Astrocyte (in vitro differentiated cells and primary cell): Measurements from ENCODE around the gene DPYSL3. TPM values are rescaled to one million over a fixed set of nuclear protein-coding genes. Genes with fewer than 3 reads are reported as not detected.
A peak's percentile ranks its signal among the peaks of the same experiment; 100 is the strongest.

Experiments
- DNase-seq: peaks from one replicate; pipeline ENCODE4 v3.0.0-alpha.2; 2010; ENCODE audit warnings: low read depth
- FAIRE-seq: peaks from 2 replicates; lab custom pipeline; 2011; peaks lifted over from hg19 to GRCh38; lab: Jason Lieb, UNC
- H2AFZ ChIP-seq: 2 replicates; pipeline ENCODE4 v1.6.0; 2012; ENCODE audit warnings: low read depth, low read length, inconsistent platforms
- H3K27ac ChIP-seq: 2 replicates; pipeline ENCODE4 v1.5.1; 2011; ENCODE audit warnings: low read depth, low read length, inconsistent platforms
- H3K27me3 ChIP-seq: 2 replicates; pipeline ENCODE4 v1.6.0; 2011; ENCODE audit warnings: low read length, inconsistent platforms; ENCODE audit not compliant: insufficient read depth
- H3K36me3 ChIP-seq: 2 replicates; pipeline ENCODE4 v1.5.1; 2011; ENCODE audit warnings: low read length, inconsistent platforms; ENCODE audit not compliant: insufficient read depth
- H3K4me1 ChIP-seq: 2 replicates; pipeline ENCODE4 v1.5.1; 2011; ENCODE audit warnings: low read length, inconsistent platforms; ENCODE audit not compliant: insufficient read depth
- H3K4me2 ChIP-seq: 2 replicates; pipeline ENCODE4 v1.6.0; 2012; ENCODE audit warnings: low read length, inconsistent platforms
- H3K4me3 ChIP-seq: 2 replicates; pipeline ENCODE4 v1.5.1; 2011; ENCODE audit warnings: low read depth, mild to moderate bottlenecking, low read length, inconsistent platforms; ENCODE audit not compliant: insufficient read depth
- H3K79me2 ChIP-seq: 2 replicates; pipeline ENCODE4 v1.6.0; 2012; ENCODE audit warnings: mild to moderate bottlenecking, low read length, inconsistent platforms; ENCODE audit not compliant: insufficient read depth
- H3K9ac ChIP-seq: 2 replicates; pipeline ENCODE4 v1.6.0; 2012; ENCODE audit warnings: mild to moderate bottlenecking, low read length, inconsistent platforms
- H3K9me3 ChIP-seq: 2 replicates; pipeline ENCODE4 v1.5.1; 2012; ENCODE audit warnings: low read depth, mild to moderate bottlenecking, low read length, inconsistent platforms; ENCODE audit not compliant: insufficient read depth
- H4K20me1 ChIP-seq: 2 replicates; pipeline ENCODE4 v1.6.0; 2012; ENCODE audit warnings: low read length, inconsistent platforms; ENCODE audit not compliant: insufficient read depth
- H3K27ac Mint-ChIP-seq: one replicate; pipeline ENCODE4 v1.8.0; 2021; ENCODE audit warnings: mild to moderate bottlenecking, mixed read lengths; ENCODE audit not compliant: unreplicated experiment
- H3K27me3 Mint-ChIP-seq: one replicate; pipeline ENCODE4 v1.8.0; 2021; ENCODE audit warnings: low read depth, mixed read lengths; ENCODE audit not compliant: unreplicated experiment
- H3K36me3 Mint-ChIP-seq: one replicate; pipeline ENCODE4 v1.8.0; 2021; ENCODE audit warnings: low read depth, mixed read lengths; ENCODE audit not compliant: unreplicated experiment
- H3K4me1 Mint-ChIP-seq: one replicate; pipeline ENCODE4 v1.8.0; 2021; ENCODE audit warnings: low read depth, mixed read lengths; ENCODE audit not compliant: unreplicated experiment
- H3K4me3 Mint-ChIP-seq: one replicate; pipeline ENCODE4 v1.8.0; 2021; ENCODE audit warnings: mild to moderate bottlenecking, moderate library complexity, mixed read lengths; ENCODE audit not compliant: unreplicated experiment
- H3K9me3 Mint-ChIP-seq: one replicate; pipeline ENCODE4 v1.8.0; 2021; ENCODE audit warnings: mild to moderate bottlenecking, mixed read lengths; ENCODE audit not compliant: unreplicated experiment
- EZH2 ChIP-seq: IDR thresholded peaks from 2 replicates; pipeline ENCODE4 v1.6.1; 2012; ENCODE audit warnings: mild to moderate bottlenecking, low read length, inconsistent platforms; ENCODE audit not compliant: insufficient read depth
- total RNA-seq: library from RNA; stranded (reverse); gene quantifications from 2 replicates; pipeline ENCODE4 v1.2.1, GENCODE V29; 2021
- TF ChIP-seq, protein P1 (sequence below): IDR thresholded peaks from 2 replicates; pipeline ENCODE4 v1.5.1; 2011; ENCODE audit warnings: low read depth, mild to moderate bottlenecking, inconsistent platforms, low read length, moderate library complexity; ENCODE audit not compliant: insufficient read depth

The DPYSL3 gene
- total RNA-seq, 1 donor from 2014 or later, result 197 TPM

DNA sequence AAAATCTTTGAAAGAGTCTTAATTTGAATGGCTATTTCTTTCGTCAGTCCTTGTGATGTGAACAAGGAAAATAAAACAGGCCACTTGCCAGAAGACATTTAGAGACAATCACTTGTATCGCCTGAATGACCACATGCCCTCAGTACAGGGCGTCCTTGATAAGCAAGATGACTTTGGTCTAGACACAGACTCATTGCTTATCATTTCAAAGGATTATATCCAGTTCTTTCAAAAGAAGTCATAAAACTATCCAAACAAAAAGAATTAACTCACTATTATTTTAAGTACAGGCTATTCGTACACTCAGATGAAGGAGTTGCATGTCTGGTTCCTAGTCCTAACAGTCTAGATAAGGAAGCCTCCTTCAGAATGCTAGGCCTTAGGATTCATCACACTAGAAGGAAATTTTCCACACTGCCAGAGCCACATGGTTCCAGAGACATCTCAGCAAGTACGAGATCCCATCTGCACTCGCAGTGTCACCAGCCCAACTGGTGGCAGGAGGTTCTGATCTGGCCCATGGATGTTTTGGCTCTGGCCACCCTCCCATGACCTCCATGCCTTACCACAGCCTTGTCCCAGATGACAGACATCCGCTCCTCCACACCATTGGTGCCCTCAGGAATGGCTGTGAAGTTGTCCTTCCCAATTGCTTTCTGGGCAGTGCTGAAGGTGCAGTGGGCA lies 109.6 kb downstream of the DPYSL3 start:
- H3K27ac ChIP-seq, result peak overlapping the region; percentile 50
- no peak overlapping the region for H3K27ac Mint-ChIP-seq
- H3K4me3 Mint-ChIP-seq, result no peak overlapping the region
- H3K9me3 ChIP-seq, result no peaks in the 10 kb centered on the region
- H3K79me2 ChIP-seq, result no peaks in the 10 kb centered on the region
- DNase-seq, result no peak
- no peak overlapping the region for H3K4me2 ChIP-seq
- peaks cover 25% of the 10 kb centered on the region for H3K4me1 ChIP-seq
- H3K36me3 Mint-ChIP-seq, result peaks cover 29% of the 10 kb centered on the region
- H3K27me3 ChIP-seq, result no peaks in the 10 kb centered on the region
- H3K27me3 Mint-ChIP-seq, result no peaks in the 10 kb centered on the region
- no peaks in the 10 kb centered on the region for H3K9me3 Mint-ChIP-seq
- H3K9ac ChIP-seq, result no peak overlapping the region
- peaks cover 35% of the 10 kb centered on the region for H3K4me1 Mint-ChIP-seq
- peaks cover 5% of the 10 kb centered on the region for H4K20me1 ChIP-seq
- peaks cover 54% of the 10 kb centered on the region for H3K36me3 ChIP-seq
- no peak for TF ChIP-seq EZH2
- TF ChIP-seq, protein P1, sequence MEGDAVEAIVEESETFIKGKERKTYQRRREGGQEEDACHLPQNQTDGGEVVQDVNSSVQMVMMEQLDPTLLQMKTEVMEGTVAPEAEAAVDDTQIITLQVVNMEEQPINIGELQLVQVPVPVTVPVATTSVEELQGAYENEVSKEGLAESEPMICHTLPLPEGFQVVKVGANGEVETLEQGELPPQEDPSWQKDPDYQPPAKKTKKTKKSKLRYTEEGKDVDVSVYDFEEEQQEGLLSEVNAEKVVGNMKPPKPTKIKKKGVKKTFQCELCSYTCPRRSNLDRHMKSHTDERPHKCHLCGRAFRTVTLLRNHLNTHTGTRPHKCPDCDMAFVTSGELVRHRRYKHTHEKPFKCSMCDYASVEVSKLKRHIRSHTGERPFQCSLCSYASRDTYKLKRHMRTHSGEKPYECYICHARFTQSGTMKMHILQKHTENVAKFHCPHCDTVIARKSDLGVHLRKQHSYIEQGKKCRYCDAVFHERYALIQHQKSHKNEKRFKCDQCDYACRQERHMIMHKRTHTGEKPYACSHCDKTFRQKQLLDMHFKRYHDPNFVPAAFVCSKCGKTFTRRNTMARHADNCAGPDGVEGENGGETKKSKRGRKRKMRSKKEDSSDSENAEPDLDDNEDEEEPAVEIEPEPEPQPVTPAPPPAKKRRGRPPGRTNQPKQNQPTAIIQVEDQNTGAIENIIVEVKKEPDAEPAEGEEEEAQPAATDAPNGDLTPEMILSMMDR, result no peak
- H3K4me3 ChIP-seq, result no peak overlapping the region
- no peak for FAIRE-seq
- H2AFZ ChIP-seq, result no peak overlapping the region

DNA sequence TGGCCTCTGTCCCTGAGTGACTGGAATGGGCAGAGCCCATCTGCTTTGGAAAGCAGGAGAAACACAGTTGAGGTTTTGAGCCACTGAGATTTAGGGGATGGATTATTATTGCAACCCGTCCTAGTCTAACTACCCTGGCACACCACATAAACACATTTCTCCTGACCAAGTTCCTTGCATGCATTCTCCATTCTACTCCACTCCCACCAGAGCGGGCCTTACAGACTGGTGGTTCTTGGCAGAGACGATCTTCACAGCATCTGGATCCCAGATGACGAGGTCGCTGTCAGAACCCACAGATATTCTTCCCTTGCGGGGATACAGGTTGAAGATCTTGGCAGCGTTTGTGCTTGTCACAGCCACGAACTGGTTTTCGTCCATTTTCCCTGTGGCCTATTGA lies 111.0 kb downstream of the DPYSL3 start:
- Mint-ChIP-seq H3K4me1 (peaks cover 21% of the 10 kb centered on the region), H3K9me3 (no peaks in the 10 kb centered on the region), H3K36me3 (peaks cover 31% of the 10 kb centered on the region), H3K27me3 (no peaks in the 10 kb centered on the region), H3K27ac (no peak overlapping the region), H3K4me3 (no peak overlapping the region)
- FAIRE-seq (no peak), DNase-seq (peak; percentile 62)
- no peaks in the 10 kb centered on the region for H3K79me2 ChIP-seq
- H2AFZ ChIP-seq, result no peak overlapping the region
- peaks cover 12% of the 10 kb centered on the region for H3K4me1 ChIP-seq
- H3K27me3 ChIP-seq, result no peaks in the 10 kb centered on the region
- no peak for TF ChIP-seq EZH2
- TF ChIP-seq, protein P1, result no peak
- peaks cover 6% of the 10 kb centered on the region for H4K20me1 ChIP-seq
- H3K4me2 ChIP-seq, result no peak overlapping the region
- H3K9me3 ChIP-seq, result no peaks in the 10 kb centered on the region
- H3K36me3 ChIP-seq, result peaks cover 63% of the 10 kb centered on the region
- H3K4me3 ChIP-seq, result no peak overlapping the region
- H3K9ac ChIP-seq, result no peak overlapping the region
- H3K27ac ChIP-seq, result no peak overlapping the region

DNA sequence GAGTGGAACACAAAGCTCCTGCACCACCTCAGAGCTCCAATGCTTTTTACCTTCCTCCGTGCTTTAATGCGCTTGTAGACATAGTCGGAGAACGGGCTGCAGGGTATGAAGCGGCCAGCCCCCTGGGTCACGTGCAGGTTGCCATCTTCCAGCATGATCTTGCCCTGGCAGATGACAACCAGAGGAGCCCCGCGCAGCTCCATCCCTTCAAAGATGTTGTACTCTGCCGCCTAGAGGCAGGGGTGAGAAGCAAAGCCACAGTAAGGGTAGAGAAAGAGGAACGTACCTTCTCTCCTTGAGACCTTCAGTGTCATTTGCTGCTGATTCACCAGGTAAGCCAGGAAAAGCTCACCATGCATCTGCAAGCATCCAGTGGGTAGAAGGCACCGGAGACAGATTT lies 112.3 kb downstream of the DPYSL3 start:
- Histone ChIP-seq H3K4me3 (no peak overlapping the region), H3K9me3 (no peaks in the 10 kb centered on the region), H4K20me1 (peaks cover 12% of the 10 kb centered on the region), H3K79me2 (no peaks in the 10 kb centered on the region), H3K27me3 (no peaks in the 10 kb centered on the region), H3K4me1 (no peaks in the 10 kb centered on the region), H2AFZ (no peak overlapping the region), H3K36me3 (peaks cover 69% of the 10 kb centered on the region), H3K4me2 (no peak overlapping the region), H3K9ac (no peak overlapping the region), H3K27ac (no peak overlapping the region)
- no peak for DNase-seq
- Mint-ChIP-seq H3K27me3 (no peaks in the 10 kb centered on the region), H3K9me3 (no peaks in the 10 kb centered on the region), H3K4me3 (no peak overlapping the region), H3K36me3 (peaks cover 33% of the 10 kb centered on the region), H3K27ac (peak overlapping the region; percentile 7), H3K4me1 (peaks cover 10% of the 10 kb centered on the region)
- TF ChIP-seq, protein P1, result no peak
- TF ChIP-seq EZH2, result no peak
- no peak for FAIRE-seq
